SK-N-SH treated with all-trans-retinoic acid at 6 μM for 48 hours (cell line): ENCODE measurements around the gene ANKS1A.

Experiments used
- ATAC-seq: fragments of 200-7000 bp; cut with Tn5 transposase; 3 replicates; pipeline ENCODE4 v1.9.1; 2020; ENCODE audit warnings: mild to moderate bottlenecking, moderate library complexity
- ARNTL ChIP-seq: fragments of 450-650 bp; formaldehyde crosslinking; IDR thresholded peaks from 2 replicates; pipeline ENCODE4 v1.5.0; 2020; ENCODE audit warnings: low read depth, mild to moderate bottlenecking, moderate library complexity, borderline replicate concordance
- BACH2 ChIP-seq: fragments of 250-450 bp; sonication (Bioruptor Pico); IDR thresholded peaks from 2 replicates; pipeline ENCODE4 v1.9.0; 2021; ENCODE audit warnings: mild to moderate bottlenecking, borderline replicate concordance
- CREB5 ChIP-seq: fragments of 250-450 bp; sonication (Bioruptor Pico); IDR thresholded peaks from 2 replicates; pipeline ENCODE4 v1.5.1; 2020; ENCODE audit warnings: low read depth, mild to moderate bottlenecking, moderate library complexity
- CSDC2 ChIP-seq: fragments of 250-450 bp; sonication (Bioruptor Pico); IDR thresholded peaks from 2 replicates; pipeline ENCODE4 v1.5.0; 2020; ENCODE audit warnings: mild to moderate bottlenecking, moderate library complexity
- CSRNP3 ChIP-seq: fragments of 250-450 bp; sonication (Bioruptor Pico); IDR thresholded peaks from 2 replicates; pipeline ENCODE4 v1.5.1; 2021; ENCODE audit warnings: mild to moderate bottlenecking, moderate library complexity
- ESRRG ChIP-seq: fragments of 250-450 bp; sonication (Bioruptor Pico); IDR thresholded peaks from 2 replicates; pipeline ENCODE4 v1.6.1; 2021; ENCODE audit warnings: mild to moderate bottlenecking
- GLIS3 ChIP-seq: fragments of 250-450 bp; sonication (Bioruptor Pico); IDR thresholded peaks from 2 replicates; pipeline ENCODE4 v1.5.0; 2020; ENCODE audit warnings: mild to moderate bottlenecking, moderate library complexity
- ISL1 ChIP-seq: fragments of 250-450 bp; sonication (Bioruptor Pico); IDR thresholded peaks from 2 replicates; pipeline ENCODE4 v2.1.2; 2022; ENCODE audit warnings: mild to moderate bottlenecking, moderate library complexity
- OSR1 ChIP-seq: fragments of 250-450 bp; sonication (Bioruptor Pico); IDR thresholded peaks from 2 replicates; pipeline ENCODE4 v1.8.0; 2022; ENCODE audit warnings: moderate library complexity, mild to moderate bottlenecking, inconsistent platforms
- POU6F1 ChIP-seq: fragments of 250-450 bp; sonication (Bioruptor Pico); IDR thresholded peaks from 2 replicates; pipeline ENCODE4 v1.8.0; 2021; ENCODE audit warnings: low read depth, mild to moderate bottlenecking, moderate library complexity, borderline replicate concordance
- PPARA ChIP-seq: fragments of 250-450 bp; sonication (Bioruptor Pico); IDR thresholded peaks from 2 replicates; pipeline ENCODE4 v1.5.0; 2020; ENCODE audit warnings: mild to moderate bottlenecking, borderline replicate concordance
- SNAI2 ChIP-seq: fragments of 250-450 bp; sonication (Bioruptor Pico); IDR thresholded peaks from 2 replicates; pipeline ENCODE4 v1.5.0; 2020; ENCODE audit warnings: mild to moderate bottlenecking, moderate library complexity
- TCF4 ChIP-seq: fragments of 250-450 bp; sonication (Bioruptor Pico); IDR thresholded peaks from 2 replicates; pipeline ENCODE4 v1.8.0; 2021; ENCODE audit warnings: mild to moderate bottlenecking, moderate library complexity, borderline replicate concordance
- TOX ChIP-seq: fragments of 250-450 bp; sonication (Bioruptor Pico); IDR thresholded peaks from 2 replicates; pipeline ENCODE4 v1.8.0; 2021; ENCODE audit warnings: mild to moderate bottlenecking, moderate library complexity, borderline replicate concordance
- ZC3H10 ChIP-seq: fragments of 250-450 bp; sonication (Bioruptor Pico); IDR thresholded peaks from 2 replicates; pipeline ENCODE4 v1.5.1; 2021; ENCODE audit warnings: mild to moderate bottlenecking, moderate library complexity
- ZFP3 ChIP-seq: fragments of 250-450 bp; sonication (Bioruptor Pico); IDR thresholded peaks from 2 replicates; pipeline ENCODE4 v1.5.0; 2020; ENCODE audit warnings: mild to moderate bottlenecking, moderate library complexity
- ZFP30 ChIP-seq: fragments of 450-650 bp; formaldehyde crosslinking; IDR thresholded peaks from 2 replicates; pipeline ENCODE4 v1.5.0; 2022; ENCODE audit warnings: mild to moderate bottlenecking, moderate library complexity
- ZNF70 ChIP-seq: fragments of 450-650 bp; formaldehyde crosslinking; IDR thresholded peaks from 2 replicates; pipeline ENCODE4 v1.5.0; 2020; ENCODE audit warnings: mild to moderate bottlenecking, moderate library complexity
- ZNF8 ChIP-seq: fragments of 450-650 bp; formaldehyde crosslinking; IDR thresholded peaks from 2 replicates; pipeline ENCODE4 v1.5.0; 2020; ENCODE audit warnings: mild to moderate bottlenecking, moderate library complexity

Gene ANKS1A

GRCh38 chr6:35084511-35085203 lies 195.6 kb downstream of the ANKS1A start:
- no peak for TF ChIP-seq CSDC2 (CRISPR knock-in tag)
- no peak for TF ChIP-seq ZC3H10 (CRISPR knock-in tag)
- TF ChIP-seq POU6F1 (CRISPR knock-in tag) = no peak
- no peak for TF ChIP-seq ISL1
- no peak for TF ChIP-seq ZFP3
- no peak for ATAC-seq

GRCh38 chr6:35085359-35086281 lies 196.6 kb downstream of the ANKS1A start:
- TF ChIP-seq PPARA (CRISPR knock-in tag) = no peak
- no peak for TF ChIP-seq ZNF8 (CRISPR knock-in tag)
- TF ChIP-seq CREB5 (CRISPR knock-in tag) = no peak
- no peak for TF ChIP-seq OSR1 (CRISPR knock-in tag)
- ATAC-seq = no peak

GRCh38 chr6:35086282-35086632 lies 197.2 kb downstream of the ANKS1A start:
- no peak for ATAC-seq
- TF ChIP-seq ARNTL (CRISPR knock-in tag) (no peak), ZC3H10 (CRISPR knock-in tag) (no peak), ZFP3 (no peak), ESRRG (CRISPR knock-in tag) (no peak), CSRNP3 (CRISPR knock-in tag) (no peak), CSDC2 (CRISPR knock-in tag) (no peak), ZFP30 (no peak), GLIS3 (CRISPR knock-in tag) (no peak), POU6F1 (CRISPR knock-in tag) (no peak), SNAI2 (CRISPR knock-in tag) (no peak), OSR1 (CRISPR knock-in tag) (no peak), TOX (CRISPR knock-in tag) (no peak)

- no peak for ATAC-seq
- TF ChIP-seq SNAI2 (CRISPR knock-in tag) (no peak), BACH2 (CRISPR knock-in tag) (no peak), ZFP3 (no peak), TCF4 (CRISPR knock-in tag) (no peak), POU6F1 (CRISPR knock-in tag) (no peak), ZNF70 (CRISPR knock-in tag) (no peak), CSDC2 (CRISPR knock-in tag) (no peak), ZC3H10 (CRISPR knock-in tag) (no peak), ARNTL (CRISPR knock-in tag) (no peak), GLIS3 (CRISPR knock-in tag) (no peak), ESRRG (CRISPR knock-in tag) (no peak), CSRNP3 (CRISPR knock-in tag) (no peak), ISL1 (no peak), OSR1 (CRISPR knock-in tag) (no peak), ZNF8 (CRISPR knock-in tag) (no peak), ZFP30 (no peak)
These were observed 197.7 kb downstream of the ANKS1A start for GRCh38 chr6:35086636-35087360.
